ENCODE results near the gene NFASC.

DNA sequence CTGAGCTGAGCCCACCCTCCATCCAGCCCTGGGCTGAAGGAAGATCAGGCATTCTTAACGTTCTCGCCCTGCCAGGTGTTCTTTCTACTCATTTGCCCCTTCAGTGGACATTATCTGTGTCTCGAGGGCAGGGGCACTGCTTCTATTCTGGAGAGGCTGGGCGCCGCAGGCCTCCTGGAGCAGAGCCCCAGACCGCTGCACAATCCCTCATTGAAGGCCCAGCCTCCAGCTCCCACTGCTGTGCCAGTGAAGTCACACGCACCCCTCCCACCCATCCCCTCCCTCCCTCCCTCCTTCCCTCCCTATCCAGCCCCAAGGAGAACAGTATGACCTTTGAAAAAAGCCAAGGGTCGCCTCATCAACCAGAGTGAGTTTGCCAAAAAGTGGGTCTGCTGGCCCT, 76.7 kb downstream of the NFASC start:
- TF ChIP-seq ZNF780A (CRISPR knock-in tag; IDR thresholded peaks at IDR 0.05), result no peak
- TF ChIP-seq PKNOX1 (IDR thresholded peaks at IDR 0.05), result no peak
- TF ChIP-seq SNRNP70 (optimal IDR thresholded peaks at IDR 0.05; ENCODE audit: low read depth, low read length), result no peak
- TF ChIP-seq CBFB (CRISPR knock-in tag; IDR thresholded peaks at IDR 0.05), result no peak
- no peak for TF ChIP-seq EZH2 (IDR thresholded peaks at IDR 0.05; ENCODE audit: borderline replicate concordance, low read depth, low read length)
- TF ChIP-seq ZNF253 (CRISPR knock-in tag; conservative IDR thresholded peaks at IDR 0.05), result no peak
- TF ChIP-seq NFYB (IDR thresholded peaks at IDR 0.05; ENCODE audit: extremely low read depth, insufficient read length), result no peak
- no peak for TF ChIP-seq HIVEP1 (CRISPR knock-in tag; IDR thresholded peaks at IDR 0.05)
- TF ChIP-seq ZBTB17 (CRISPR knock-in tag; IDR thresholded peaks at IDR 0.05), result no peak
- TF ChIP-seq CHD2 (IDR thresholded peaks at IDR 0.05; ENCODE audit: low read depth, low read length), result no peak
- TF ChIP-seq RBM39 (optimal IDR thresholded peaks at IDR 0.05; ENCODE audit: low read depth, low read length), result no peak

Measured in K562 (cell line).